Gastrocnemius medialis (tissue), 4 donors: Measurements from ENCODE around the gene MTA1.

ENCODE experiments used
- CTCF ChIP-seq, 5 experiments: fragments of 450-650 bp in 3 of 5; fragments of 200-600 bp in 2 of 5; sonication (generic) in 2 of 5; IDR thresholded peaks in 4 of 5; conservative IDR thresholded peaks in 1 of 5; 1 replicate in 4 of 5; 2 replicates in 1 of 5; pipeline ENCODE4 v1.5.1; 2016 to 2019; ENCODE audit warnings: antibody characterized with exemption in 5 of 5, mild to moderate bottlenecking in 3 of 5, moderate library complexity in 3 of 5
- POLR2A ChIP-seq, 2 donors: fragments of 450-650 bp; IDR thresholded peaks; one replicate each; pipeline ENCODE4 v1.6.1; 2017; ENCODE audit warnings: antibody characterized with exemption in 2 of 2, mild to moderate bottlenecking in 2 of 2, moderate library complexity in 2 of 2

DNA sequence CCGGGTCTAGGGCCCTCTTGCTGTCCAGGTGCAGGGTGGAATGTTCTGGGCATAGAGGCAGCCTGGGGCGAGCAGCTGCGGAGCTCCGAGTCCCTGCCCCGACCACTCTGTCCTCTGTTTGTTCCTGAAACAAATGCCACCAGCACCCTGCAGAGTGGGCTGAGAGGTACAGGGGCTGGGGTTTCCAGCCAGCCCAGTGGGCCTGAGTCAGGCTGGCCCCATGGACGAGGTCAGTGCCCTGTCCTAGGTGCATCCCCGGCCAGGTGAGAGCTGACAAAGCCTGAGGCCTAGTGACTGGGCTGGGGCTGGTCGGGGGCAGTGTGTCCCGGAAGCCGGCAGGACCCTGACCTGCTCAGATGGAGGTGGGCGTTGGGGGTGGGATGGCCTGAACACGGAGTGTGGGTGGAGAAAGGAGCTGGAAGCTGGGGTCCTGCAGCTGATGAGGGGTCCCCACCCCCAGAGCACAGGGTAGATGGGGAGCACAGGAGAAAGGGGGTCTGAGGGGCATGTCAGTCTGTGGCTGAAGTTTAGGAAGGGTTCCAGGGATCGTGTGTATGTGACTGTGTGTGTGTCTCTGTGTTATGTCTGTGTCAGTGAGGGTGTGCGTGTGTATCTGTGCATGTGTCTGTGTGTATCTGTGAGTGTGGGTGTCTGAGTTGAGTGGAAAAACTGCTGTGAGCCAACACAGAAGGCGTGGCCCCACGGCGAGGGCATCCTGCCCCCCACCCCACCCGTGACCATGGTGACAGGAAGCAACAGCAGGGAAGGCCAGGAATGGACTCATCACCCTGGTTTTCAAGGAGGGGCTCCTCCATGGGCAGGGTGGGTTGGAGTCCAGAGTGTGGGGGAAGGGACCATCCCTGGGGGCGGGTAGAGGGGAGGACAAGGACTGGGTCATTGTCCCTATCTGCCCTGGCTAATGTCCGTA lies 64.7 kb downstream of the MTA1 start:
- no peak for TF ChIP-seq CTCF (IDR thresholded peaks at IDR 0.05 in 4 of 5, conservative IDR thresholded peaks at IDR 0.05 in 1 of 5)
- no peak for TF ChIP-seq POLR2A (IDR thresholded peaks at IDR 0.05)
